Activated B cell treated with CpG ODN at 0.5 μM for 24 hours (primary cell): Measurements from ENCODE around the gene PKIB. TPM values are rescaled to one million over a fixed set of nuclear protein-coding genes. Genes with fewer than 3 reads are reported as not detected.
A peak's percentile ranks its signal among the peaks of the same experiment; 100 is the strongest.
"Not testable (repeated sequence)": the region's sequence is repeated elsewhere in the genome, so short reads cannot be mapped to it uniquely, and the experiment has no call there.

Source experiments
- ATAC-seq: fragments of 200-7000 bp; cut with Tn5 transposase; one replicate; pipeline ENCODE4 v1.10.0; 2021; ENCODE audit warnings: low read depth, mild to moderate bottlenecking, moderate library complexity
- CTCF ChIA-PET: fragments of 350-600 bp; sonication (Branson Sonifier 250); formaldehyde crosslinking; loops from one replicate; lab custom pipeline; 2021; ENCODE audit warnings: antibody characterized with exemption; lab: Charles Lee
- POLR2A ChIA-PET: fragments of 350-600 bp; sonication (Branson Sonifier 250); formaldehyde crosslinking; loops from one replicate; lab custom pipeline; 2021; ENCODE audit warnings: antibody characterized with exemption; lab: Charles Lee
- DNase-seq: peaks from one replicate; pipeline ENCODE4 v3.0.0; 2022
- H3K27ac Mint-ChIP-seq: one replicate; pipeline ENCODE4 v1.8.0; 2020; ENCODE audit warnings: mixed read lengths
- H3K27me3 Mint-ChIP-seq: one replicate; pipeline ENCODE4 v1.8.0; 2021; ENCODE audit warnings: mixed read lengths
- H3K36me3 Mint-ChIP-seq: one replicate; pipeline ENCODE4 v1.8.0; 2021; ENCODE audit warnings: low read depth, mixed read lengths
- H3K4me1 Mint-ChIP-seq: one replicate; pipeline ENCODE4 v1.8.0; 2021; ENCODE audit warnings: mixed read lengths
- H3K4me3 Mint-ChIP-seq: one replicate; pipeline ENCODE4 v1.8.0; 2020; ENCODE audit warnings: mild to moderate bottlenecking, mixed read lengths
- H3K9me3 Mint-ChIP-seq: one replicate; pipeline ENCODE4 v1.8.0; 2020; ENCODE audit warnings: mixed read lengths
- CTCF ChIP-seq: fragments of 200-600 bp; IDR thresholded peaks from one replicate; pipeline ENCODE4 v1.8.0; 2022; ENCODE audit warnings: antibody characterized with exemption, mild to moderate bottlenecking
- intact Hi-C: fragments of 100-400 bp; cut with micrococcal nuclease; formaldehyde crosslinking; loops from one replicate; pipeline ENCODE4 v1.15.1; 2024
- total RNA-seq: library from RNA; stranded (reverse); gene quantifications from 2 replicates; pipeline ENCODE4 v1.2.3, GENCODE V29; 2022

Gene PKIB
- total RNA-seq, 1 donor from 2014 or later = 1.2 TPM

DNA sequence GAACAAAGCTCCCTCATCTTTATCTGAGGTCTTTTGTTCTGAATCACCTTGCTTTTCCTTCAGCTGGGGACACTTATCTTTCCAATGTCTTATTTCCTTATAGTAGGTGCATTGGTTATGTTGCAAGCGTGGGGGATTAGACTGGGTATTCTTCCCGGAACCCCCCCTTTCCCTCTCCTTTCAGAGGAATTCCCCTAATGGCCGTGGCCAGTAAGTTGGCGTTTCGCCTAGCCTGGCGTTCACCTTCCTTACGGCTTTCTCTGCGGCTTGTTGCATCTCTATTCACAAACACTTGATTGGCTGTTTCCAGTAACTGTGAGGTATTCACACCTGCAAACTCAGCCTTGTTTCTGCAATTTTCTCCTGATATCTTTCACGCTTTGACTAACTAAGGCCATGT is 136.5 kb downstream of the PKIB start:
- DNase-seq (no peak), ATAC-seq (no peak)
- Mint-ChIP-seq H3K27ac (no peak overlapping the region), H3K9me3 (no peaks in the 10 kb centered on the region), H3K27me3 (no peaks in the 10 kb centered on the region), H3K4me3 (no peak overlapping the region), H3K4me1 (peaks cover 27% of the 10 kb centered on the region), H3K36me3 (no peaks in the 10 kb centered on the region)
- intact Hi-C loops = loop anchor here (10.0 kb wide), 1 partner anchor 1412 kb away; the partner anchor contains the start of gene TBC1D32
- ChIA-PET CTCF (no interaction called here), POLR2A (no interaction called here)
- no peak for TF ChIP-seq CTCF

GRCh38 chr6:122747573-122747972 is 137.4 kb downstream of the PKIB start:
- peak overlapping the region; percentile 32 for H3K27ac Mint-ChIP-seq
- H3K27me3 Mint-ChIP-seq = no peaks in the 10 kb centered on the region
- POLR2A ChIA-PET = no interaction called here
- H3K4me1 Mint-ChIP-seq = peaks cover 35% of the 10 kb centered on the region
- CTCF ChIA-PET = no interaction called here
- intact Hi-C loops = loop anchor here (10.0 kb wide), 1 partner anchor 1413 kb away; the partner anchor contains the start of gene TBC1D32
- ATAC-seq (peak; percentile 31), DNase-seq (no peak)
- TF ChIP-seq CTCF = no peak
- no peaks in the 10 kb centered on the region for H3K36me3 Mint-ChIP-seq
- no peaks in the 10 kb centered on the region for H3K9me3 Mint-ChIP-seq
- H3K4me3 Mint-ChIP-seq = peak overlapping the region; percentile 21

DNA sequence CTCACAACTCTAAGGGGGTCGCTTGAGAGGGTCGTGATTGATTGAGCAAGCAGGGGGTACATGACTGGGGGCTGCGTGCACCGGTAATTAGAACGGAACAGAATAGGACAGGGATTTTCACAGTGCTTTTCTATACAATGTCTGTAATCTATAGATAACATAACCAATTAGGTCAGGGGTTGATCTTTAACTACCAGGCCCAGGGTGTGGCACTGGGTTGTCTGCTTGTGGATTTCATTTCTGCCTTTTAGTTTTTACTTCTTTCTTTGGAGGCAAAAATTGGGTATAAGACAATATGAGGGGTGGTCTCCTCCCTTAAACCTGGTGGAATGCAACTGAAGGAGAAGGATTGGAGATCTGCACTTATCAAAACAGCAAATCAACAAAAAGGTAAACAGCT is 138.7 kb downstream of the PKIB start:
- H3K27ac Mint-ChIP-seq, H3K36me3 Mint-ChIP-seq, H3K4me3 Mint-ChIP-seq, H3K9me3 Mint-ChIP-seq, H3K27me3 Mint-ChIP-seq, ATAC-seq, CTCF ChIA-PET, DNase-seq: not testable (repeated sequence)
- intact Hi-C loops = loop anchor here (10.0 kb wide), 1 partner anchor 1414 kb away; the partner anchor contains the start of gene TBC1D32
- H3K4me1 Mint-ChIP-seq = peaks cover 44% of the 10 kb centered on the region
- POLR2A ChIA-PET = interaction anchor here (0.6 kb wide), 1 partner anchor 349 kb away, joined by 3 read pairs; the partner anchor contains the start of gene HSF2

- Mint-ChIP-seq H3K4me3 (no peak overlapping the region), H3K9me3 (no peaks in the 10 kb centered on the region), H3K27ac (no peak overlapping the region), H3K4me1 (peaks cover 44% of the 10 kb centered on the region), H3K27me3 (no peaks in the 10 kb centered on the region), H3K36me3 (no peaks in the 10 kb centered on the region)
- no peak for ATAC-seq
- DNase-seq = no peak
- ChIA-PET POLR2A (no interaction called here), CTCF (no interaction called here)
- TF ChIP-seq CTCF = no peak
- intact Hi-C loops = loop anchor here (10.0 kb wide), 1 partner anchor 1415 kb away; the partner anchor contains the start of gene TBC1D32
Measured at GRCh38 chr6:122749451-122750050, 139.3 kb downstream of the PKIB start.

GRCh38 chr6:122751326-122751725 is 141.1 kb downstream of the PKIB start:
- ATAC-seq = peak; percentile 67
- intact Hi-C loops = loop anchor here (1.0 kb wide), 1 partner anchor 38 kb away; the partner anchor contains the start of gene SMPDL3A
- Mint-ChIP-seq H3K9me3 (no peaks in the 10 kb centered on the region), H3K4me1 (peaks cover 44% of the 10 kb centered on the region), H3K27me3 (no peaks in the 10 kb centered on the region), H3K27ac (peak overlapping the region; percentile 85), H3K4me3 (peak overlapping the region; percentile 60), H3K36me3 (no peaks in the 10 kb centered on the region)
- ChIA-PET CTCF (interaction anchor here (1.3 kb wide), 1 partner anchor 88 kb away, joined by 3 read pairs; no protein-coding TSS in a partner anchor), POLR2A (interaction anchor here (1.1 kb wide), 1 partner anchor 38 kb away, joined by 5 read pairs; the partner anchor contains the start of gene SMPDL3A)
- no peak for TF ChIP-seq CTCF
- DNase-seq = no peak
